Endothelial cell of umbilical vein (primary cell): ENCODE measurements around the gene AGK. TPM values are rescaled to one million over a fixed set of nuclear protein-coding genes. Genes with fewer than 3 reads are reported as not detected.

Experiments used
- BruUV-seq: library from RNA; stranded (reverse); fragments of 400-500 nt; replicated peaks from 2 replicates; lab custom pipeline; 2021; lab: Mats Ljungman, UMichigan
- CTCF ChIA-PET: fragments of 300-600, 350-600 bp; sonication (Branson Sonifier 250); formaldehyde crosslinking; loops from one replicate; lab custom pipeline; 2021; ENCODE audit warnings: antibody characterized with exemption, inconsistent platforms; lab: Charles Lee
- POLR2A ChIA-PET: fragments of 300-600, 350-600 bp; sonication (Branson Sonifier 250); formaldehyde crosslinking; loops from one replicate; lab custom pipeline; 2021; ENCODE audit warnings: antibody characterized with exemption, inconsistent platforms; lab: Charles Lee
- DNase-seq: peaks from one replicate; pipeline ENCODE4 v3.0.0-alpha.2; 2011; ENCODE audit warnings: low read depth, low spot score
- FAIRE-seq: peaks from 2 replicates; lab custom pipeline; 2011; peaks lifted over from hg19 to GRCh38; lab: Jason Lieb, UNC
- H2AFZ ChIP-seq: 2 replicates; pipeline ENCODE4 v1.6.0; 2012; ENCODE audit warnings: low read depth, low read length, control low read depth, inconsistent platforms
- H3K27ac ChIP-seq: 2 replicates; pipeline ENCODE4 v1.5.1; 2011; ENCODE audit warnings: low read depth, mild to moderate bottlenecking, control low read depth, low read length, moderate library complexity; ENCODE audit not compliant: insufficient read depth
- H3K27me3 ChIP-seq, 2 experiments: 2 replicates each; pipeline versions ENCODE4 v1.6.0 to v1.6.1; 2011; ENCODE audit warnings: low read length in 2 of 2, mixed read lengths in 1 of 2; ENCODE audit not compliant: control insufficient read depth in 2 of 2, insufficient read depth in 2 of 2
- H3K36me3 ChIP-seq, 2 experiments: 2 replicates in 1 of 2; 3 replicates in 1 of 2; pipeline ENCODE4 v1.5.1; 2011; ENCODE audit warnings: low read length in 2 of 2, mild to moderate bottlenecking in 1 of 2, moderate library complexity in 1 of 2; ENCODE audit not compliant: control insufficient read depth in 2 of 2, insufficient read depth in 2 of 2; ENCODE audit errors: extremely low read depth in 1 of 2
- H3K4me1 ChIP-seq: 3 replicates; pipeline ENCODE4 v1.5.1; 2011; ENCODE audit warnings: mild to moderate bottlenecking, low read length; ENCODE audit not compliant: control insufficient read depth, insufficient read depth; ENCODE audit errors: extremely low read depth
- H3K4me2 ChIP-seq: 2 replicates; pipeline ENCODE4 v1.6.1; 2011; ENCODE audit warnings: low read length, control low read depth, mixed read lengths; ENCODE audit not compliant: insufficient read depth
- H3K4me3 ChIP-seq, 3 experiments: fragments of 200-600 bp in 1 of 3; sonication (generic), shearing (Covaris generic) in 1 of 3; replicated peaks in 1 of 3; 2 replicates each; pipeline ENCODE4 v1.5.1; 2011 to 2016; ENCODE audit warnings: control low read depth in 3 of 3, low read length in 3 of 3, mild to moderate bottlenecking in 2 of 3, inconsistent platforms in 1 of 3, low read depth in 1 of 3, moderate library complexity in 1 of 3; ENCODE audit not compliant: insufficient read depth in 1 of 3
- H3K79me2 ChIP-seq: 2 replicates; pipeline ENCODE4 v1.6.0; 2012; ENCODE audit warnings: low read length, inconsistent platforms; ENCODE audit not compliant: control insufficient read depth, insufficient read depth
- H3K9ac ChIP-seq: replicated peaks from 2 replicates; pipeline ENCODE3; 2011; ENCODE audit warnings: low read length, control low read depth; ENCODE audit not compliant: insufficient read depth; ENCODE audit errors: extremely low read depth
- H3K9me1 ChIP-seq: replicated peaks from 3 replicates; pipeline ENCODE4 v1.6.0; 2011; ENCODE audit warnings: mild to moderate bottlenecking, low read length; ENCODE audit not compliant: control insufficient read depth, insufficient read depth; ENCODE audit errors: extremely low read depth
- H3K9me3 ChIP-seq: replicated peaks from 2 replicates; pipeline ENCODE4 v1.5.1; 2012; ENCODE audit warnings: low read length, inconsistent platforms; ENCODE audit not compliant: control insufficient read depth, insufficient read depth
- H4K20me1 ChIP-seq: replicated peaks from 2 replicates; pipeline ENCODE3; 2011; ENCODE audit warnings: mild to moderate bottlenecking, low read length; ENCODE audit not compliant: control insufficient read depth, insufficient read depth; ENCODE audit errors: extremely low read depth
- EZH2 ChIP-seq: IDR thresholded peaks from 2 replicates; pipeline ENCODE4 v1.6.1; 2012; ENCODE audit warnings: borderline replicate concordance, low read depth, mild to moderate bottlenecking, moderate library complexity, low read length, inconsistent platforms; ENCODE audit not compliant: severe bottlenecking
- FOS ChIP-seq: IDR thresholded peaks from 2 replicates; pipeline ENCODE4 v1.6.1; 2011; ENCODE audit warnings: mild to moderate bottlenecking, low read length, moderate library complexity, borderline replicate concordance; ENCODE audit not compliant: insufficient read depth
- GATA2 ChIP-seq: IDR thresholded peaks from 2 replicates; pipeline ENCODE4 v1.7.0; 2011; ENCODE audit warnings: low read depth, mild to moderate bottlenecking, moderate library complexity, mixed read lengths, low read length; ENCODE audit not compliant: insufficient read length, insufficient read depth
- JUN ChIP-seq: IDR thresholded peaks from 2 replicates; pipeline ENCODE4 v1.6.1; 2011; ENCODE audit warnings: borderline replicate concordance, low read depth; ENCODE audit not compliant: insufficient read length, insufficient read depth
- MYC ChIP-seq: IDR thresholded peaks from one replicate; pipeline ENCODE4 v1.6.1; 2011; ENCODE audit warnings: mild to moderate bottlenecking, low read depth, low read length
- POLR2A ChIP-seq: IDR thresholded peaks from 2 replicates; pipeline ENCODE4 v1.6.1; 2012; ENCODE audit warnings: low read depth, mild to moderate bottlenecking, control low read depth, low read length
- POLR2AphosphoS5 ChIP-seq: IDR thresholded peaks from 2 replicates; pipeline ENCODE4 v1.6.1; 2012; ENCODE audit warnings: low read depth, mild to moderate bottlenecking, control low read depth, low read length, moderate library complexity; ENCODE audit not compliant: insufficient read depth
- dilution Hi-C: fragments of 300-500 bp; cut with MboI; formaldehyde crosslinking; loops from one replicate; pipeline ENCODE4 v1.15.0; 2019; ENCODE audit warnings: low sequenced_read_pairs; ENCODE audit not compliant: extremely low pct_ligation_motif_present
- intact Hi-C: fragments of 100-400 bp; cut with micrococcal nuclease; formaldehyde crosslinking; loops from one replicate; pipeline ENCODE4 v1.10.0; 2022
- polyA plus RNA-seq, 4 experiments: library from polyadenylated mRNA; depleted of rRNA in 3 of 4; stranded (reverse) in 3 of 4; unstranded in 1 of 4; fragments of >200 nt; gene quantifications; 2 replicates each; pipeline versions ENCODE4 v1.2.1 to v1.2.3, GENCODE V29; 2011 to 2012; ENCODE audit warnings: missing spikeins in 1 of 4
- total RNA-seq: library from RNA; stranded (reverse); gene quantifications from 2 replicates; pipeline ENCODE4 v1.2.3, GENCODE V29; 2021
- TF ChIP-seq, protein P1 (sequence below): IDR thresholded peaks from 2 replicates; pipeline ENCODE4 v1.6.1; 2011; ENCODE audit not compliant: insufficient read depth, insufficient read length
- TF ChIP-seq, protein P2 (sequence below), 2 donors: IDR thresholded peaks; 1 replicate in 1 of 2; 2 replicates in 1 of 2; pipeline ENCODE4 v1.5.1; 2011; ENCODE audit warnings: low read length in 2 of 2, mild to moderate bottlenecking in 2 of 2, moderate library complexity in 2 of 2, control low read depth in 1 of 2, inconsistent platforms in 1 of 2, low read depth in 1 of 2; ENCODE audit not compliant: insufficient read depth in 1 of 2; ENCODE audit errors: extremely low read depth in 1 of 2

AGK gene
- total and polyA plus RNA-seq, 2 donors (not counting 3 experiments of a cell fraction or from before 2014, with no cell fraction given): 23.6 to 34.3 TPM

DNA sequence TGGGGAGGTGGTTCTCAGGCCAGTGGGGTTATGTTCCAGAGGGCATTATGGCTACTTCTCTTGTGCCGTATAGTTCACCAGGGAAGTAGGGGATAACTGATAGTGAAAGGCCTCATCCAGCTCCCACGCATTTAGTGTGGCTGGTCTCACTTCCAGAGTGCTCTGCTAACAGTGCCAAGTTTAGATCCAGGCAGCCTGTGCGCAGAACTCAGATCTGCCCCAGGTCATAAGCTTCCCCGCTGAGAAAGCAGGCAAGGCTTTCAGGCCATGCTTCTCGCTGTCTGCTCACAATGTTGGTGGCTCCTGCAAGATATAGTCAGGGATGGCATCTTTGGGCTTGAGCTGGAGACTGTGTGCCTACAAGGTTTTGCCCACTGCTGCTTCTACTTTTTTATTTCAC, 11.3 kb downstream of the AGK start:
- no peaks in the 10 kb centered on the region for H3K4me1 ChIP-seq
- H3K9me3 ChIP-seq: no peaks in the 10 kb centered on the region
- FAIRE-seq (peak; percentile 28), DNase-seq (no peak)
- TF ChIP-seq POLR2A (no peak), FOS (no peak), JUN (no peak), POLR2AphosphoS5 (no peak), MYC (no peak), GATA2 (no peak), EZH2 (no peak)
- TF ChIP-seq, protein P1, sequence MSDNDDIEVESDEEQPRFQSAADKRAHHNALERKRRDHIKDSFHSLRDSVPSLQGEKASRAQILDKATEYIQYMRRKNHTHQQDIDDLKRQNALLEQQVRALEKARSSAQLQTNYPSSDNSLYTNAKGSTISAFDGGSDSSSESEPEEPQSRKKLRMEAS: no peak
- TF ChIP-seq, protein P2, sequence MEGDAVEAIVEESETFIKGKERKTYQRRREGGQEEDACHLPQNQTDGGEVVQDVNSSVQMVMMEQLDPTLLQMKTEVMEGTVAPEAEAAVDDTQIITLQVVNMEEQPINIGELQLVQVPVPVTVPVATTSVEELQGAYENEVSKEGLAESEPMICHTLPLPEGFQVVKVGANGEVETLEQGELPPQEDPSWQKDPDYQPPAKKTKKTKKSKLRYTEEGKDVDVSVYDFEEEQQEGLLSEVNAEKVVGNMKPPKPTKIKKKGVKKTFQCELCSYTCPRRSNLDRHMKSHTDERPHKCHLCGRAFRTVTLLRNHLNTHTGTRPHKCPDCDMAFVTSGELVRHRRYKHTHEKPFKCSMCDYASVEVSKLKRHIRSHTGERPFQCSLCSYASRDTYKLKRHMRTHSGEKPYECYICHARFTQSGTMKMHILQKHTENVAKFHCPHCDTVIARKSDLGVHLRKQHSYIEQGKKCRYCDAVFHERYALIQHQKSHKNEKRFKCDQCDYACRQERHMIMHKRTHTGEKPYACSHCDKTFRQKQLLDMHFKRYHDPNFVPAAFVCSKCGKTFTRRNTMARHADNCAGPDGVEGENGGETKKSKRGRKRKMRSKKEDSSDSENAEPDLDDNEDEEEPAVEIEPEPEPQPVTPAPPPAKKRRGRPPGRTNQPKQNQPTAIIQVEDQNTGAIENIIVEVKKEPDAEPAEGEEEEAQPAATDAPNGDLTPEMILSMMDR (IDR thresholded peaks at IDR 0.05; ENCODE audit: extremely low read depth in 1 of 2, insufficient read depth in 1 of 2, low read depth in 1 of 2, low read length in 2 of 2): no peak
- H2AFZ ChIP-seq: no peak overlapping the region
- H3K9ac ChIP-seq: no peak overlapping the region
- no peak overlapping the region for H3K4me2 ChIP-seq
- dilution Hi-C loops: no loop called here
- BruUV-seq: no TSS peak
- peaks cover 5% of the 10 kb centered on the region for H3K79me2 ChIP-seq
- H3K4me3 ChIP-seq: no peak overlapping the region
- intact Hi-C loops: no loop called here
- no peak overlapping the region for H3K27ac ChIP-seq
- ChIA-PET POLR2A (no interaction called here), CTCF (interaction anchor here (1.4 kb wide), 1 partner anchor 87 kb away, joined by 5 read pairs; no protein-coding TSS in a partner anchor)
- H3K27me3 ChIP-seq: no peaks in the 10 kb centered on the region
- H4K20me1 ChIP-seq: no peaks in the 10 kb centered on the region
- no peaks in the 10 kb centered on the region for H3K9me1 ChIP-seq
- H3K36me3 ChIP-seq: peaks cover 3 to 8% of the 10 kb centered on the region in 2 experiments
